Measurements from ENCODE around the gene QKI.

GRCh38 chr6:163419413-163420288, 5.1 kb downstream of the QKI start:
- TF ChIP-seq, protein P1, sequence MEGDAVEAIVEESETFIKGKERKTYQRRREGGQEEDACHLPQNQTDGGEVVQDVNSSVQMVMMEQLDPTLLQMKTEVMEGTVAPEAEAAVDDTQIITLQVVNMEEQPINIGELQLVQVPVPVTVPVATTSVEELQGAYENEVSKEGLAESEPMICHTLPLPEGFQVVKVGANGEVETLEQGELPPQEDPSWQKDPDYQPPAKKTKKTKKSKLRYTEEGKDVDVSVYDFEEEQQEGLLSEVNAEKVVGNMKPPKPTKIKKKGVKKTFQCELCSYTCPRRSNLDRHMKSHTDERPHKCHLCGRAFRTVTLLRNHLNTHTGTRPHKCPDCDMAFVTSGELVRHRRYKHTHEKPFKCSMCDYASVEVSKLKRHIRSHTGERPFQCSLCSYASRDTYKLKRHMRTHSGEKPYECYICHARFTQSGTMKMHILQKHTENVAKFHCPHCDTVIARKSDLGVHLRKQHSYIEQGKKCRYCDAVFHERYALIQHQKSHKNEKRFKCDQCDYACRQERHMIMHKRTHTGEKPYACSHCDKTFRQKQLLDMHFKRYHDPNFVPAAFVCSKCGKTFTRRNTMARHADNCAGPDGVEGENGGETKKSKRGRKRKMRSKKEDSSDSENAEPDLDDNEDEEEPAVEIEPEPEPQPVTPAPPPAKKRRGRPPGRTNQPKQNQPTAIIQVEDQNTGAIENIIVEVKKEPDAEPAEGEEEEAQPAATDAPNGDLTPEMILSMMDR (IDR thresholded peaks at IDR 0.05; ENCODE audit: borderline replicate concordance, extremely low read depth, low read length, poor library complexity, severe bottlenecking), result no peak
- no peak for TF ChIP-seq EZH2 (IDR thresholded peaks at IDR 0.05; ENCODE audit: borderline replicate concordance, low read depth, low read length, severe bottlenecking)

Data from DND-41 (cell line).